Activated T-cell treated with anti-CD3 and anti-CD28 coated beads for 4 hours (primary cell): ENCODE measurements around the gene FMN2.

Experiments
- DNase-seq: peaks from one replicate; pipeline ENCODE4 v3.0.0-alpha.2; 2020

Gene FMN2

DNA sequence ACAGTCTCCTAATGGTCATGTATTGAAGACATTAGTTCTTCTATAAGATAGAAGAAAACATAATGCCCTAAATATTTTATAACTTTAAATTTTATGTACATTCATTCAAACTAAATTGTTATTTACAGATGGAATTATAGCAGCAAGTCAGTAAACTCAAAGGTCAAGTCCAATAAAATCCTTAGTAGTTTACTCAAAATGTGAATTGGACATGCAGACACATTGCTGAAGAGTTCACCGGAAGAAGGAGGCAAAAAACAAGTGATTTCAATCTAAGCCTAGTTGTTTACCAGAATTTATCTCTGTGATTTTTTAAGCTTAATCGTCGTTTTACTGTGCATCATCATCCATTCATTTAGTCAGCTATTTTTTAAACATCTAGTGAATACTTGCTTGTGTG, 370.6 kb downstream of the FMN2 start:
- DNase-seq, result no peak

DNA sequence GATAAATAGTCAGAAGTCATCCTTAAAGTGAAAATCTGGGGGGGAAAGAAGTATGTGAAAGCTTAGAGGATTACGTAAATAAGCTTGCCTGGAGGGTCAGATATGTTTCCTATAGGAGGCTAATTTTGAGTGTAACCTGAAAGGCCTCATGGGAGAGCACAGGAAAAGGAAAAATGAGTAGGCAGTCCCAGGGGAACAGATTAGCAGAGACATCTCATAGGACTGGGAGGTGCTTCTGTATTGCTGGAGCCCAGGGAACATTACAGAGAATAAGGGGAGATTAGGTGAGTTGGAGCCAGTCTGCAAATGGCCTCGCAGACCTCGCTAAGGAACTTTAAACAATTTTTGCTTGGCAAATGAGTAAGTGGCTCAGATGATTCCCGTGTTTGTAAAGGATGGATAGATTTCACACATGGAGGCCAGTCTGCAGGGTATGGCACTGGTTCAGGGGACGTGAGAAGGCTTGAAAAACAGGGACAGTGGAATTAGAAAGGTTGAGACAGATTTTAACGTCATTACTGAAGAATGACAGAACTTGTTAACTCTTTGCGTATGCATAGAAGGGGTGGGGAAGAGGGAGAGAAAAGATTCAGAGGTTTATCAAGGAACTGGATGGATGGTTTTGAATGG, 371.2 kb downstream of the FMN2 start:
- DNase-seq, result no peak

DNA sequence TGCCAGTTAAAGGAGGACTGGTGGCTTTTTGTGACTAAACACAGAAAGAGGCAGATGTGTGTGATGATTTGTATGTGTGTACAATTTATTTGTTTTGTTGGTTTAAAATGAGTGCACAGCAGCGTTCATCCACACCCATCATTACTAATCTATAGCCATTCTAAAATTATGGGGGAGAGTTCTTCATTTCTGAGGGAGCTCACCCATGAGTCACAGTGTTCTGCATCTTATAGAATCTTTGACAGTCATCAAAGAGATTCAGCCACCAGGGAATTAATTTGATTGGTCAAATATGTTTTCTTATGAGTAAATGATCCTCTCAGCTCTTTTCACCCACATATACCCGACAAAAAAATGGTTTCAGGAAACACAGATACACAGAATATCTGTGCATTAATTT, 372.4 kb downstream of the FMN2 start:
- no peak for DNase-seq

- no peak for DNase-seq
Observed at GRCh38 chr1:240465531-240465940, 373.9 kb downstream of the FMN2 start.

DNA sequence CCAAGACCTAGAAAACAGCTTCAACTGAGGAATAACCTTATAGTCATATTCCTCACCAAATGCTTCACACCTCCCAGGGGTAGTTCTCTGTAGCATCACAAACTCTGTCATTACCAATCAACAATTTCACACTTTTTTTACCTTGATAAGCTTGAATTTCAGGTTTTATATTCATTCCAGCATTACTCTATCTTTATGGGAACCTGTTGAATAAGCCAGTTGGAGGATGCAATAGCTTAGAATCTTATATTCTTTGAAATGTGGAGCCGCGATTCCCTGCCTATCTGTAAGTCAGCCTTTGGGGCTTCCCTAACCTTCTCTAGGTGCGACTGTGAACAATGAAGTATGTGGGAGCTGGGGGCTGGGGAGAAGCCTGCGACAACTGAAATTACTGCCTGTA, 374.8 kb downstream of the FMN2 start:
- DNase-seq, result no peak

GRCh38 chr1:240467895-240468294, 376.2 kb downstream of the FMN2 start:
- DNase-seq, result no peak

DNA sequence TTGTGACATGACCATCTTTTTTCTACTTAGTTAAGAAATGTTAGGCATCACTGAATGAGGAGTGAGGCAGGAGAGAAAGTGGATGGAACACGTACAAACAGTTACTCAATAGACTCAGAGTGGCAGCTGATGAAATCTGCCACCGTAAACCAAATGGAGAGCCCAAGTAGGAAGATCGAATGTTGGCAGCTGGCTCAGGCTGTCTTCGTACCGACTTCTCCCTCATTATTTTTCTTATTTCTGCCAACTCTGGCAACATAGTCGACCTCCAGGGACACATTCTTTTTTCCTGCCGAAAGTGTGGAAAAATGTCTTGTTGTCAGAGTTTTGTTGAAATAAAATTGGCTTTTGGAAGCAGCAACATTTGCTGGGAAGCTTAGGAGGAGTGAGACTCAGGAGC, 377.0 kb downstream of the FMN2 start:
- no peak for DNase-seq

DNA sequence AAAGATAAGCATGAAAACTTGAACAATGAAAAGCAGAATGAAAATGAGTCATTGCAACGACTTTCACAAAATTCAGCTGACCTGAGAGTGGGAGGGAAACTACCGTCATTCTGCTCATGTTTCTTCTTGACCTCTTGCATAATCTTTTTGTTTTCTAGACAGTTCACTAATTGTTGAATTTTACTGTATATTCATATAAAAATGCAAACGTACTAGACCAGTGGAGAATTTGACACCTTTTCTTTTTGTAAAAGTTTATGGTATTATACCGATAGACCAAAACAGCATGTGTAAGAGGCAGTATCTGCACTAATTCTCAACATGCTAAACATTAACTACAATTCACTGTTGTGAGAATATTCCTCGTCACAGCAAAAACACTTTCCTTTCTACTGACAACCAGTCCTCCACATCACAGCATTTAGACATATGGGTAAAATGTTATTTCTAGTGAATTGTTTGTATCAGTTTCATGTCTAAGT, 382.5 kb downstream of the FMN2 start:
- DNase-seq, result no peak

DNA sequence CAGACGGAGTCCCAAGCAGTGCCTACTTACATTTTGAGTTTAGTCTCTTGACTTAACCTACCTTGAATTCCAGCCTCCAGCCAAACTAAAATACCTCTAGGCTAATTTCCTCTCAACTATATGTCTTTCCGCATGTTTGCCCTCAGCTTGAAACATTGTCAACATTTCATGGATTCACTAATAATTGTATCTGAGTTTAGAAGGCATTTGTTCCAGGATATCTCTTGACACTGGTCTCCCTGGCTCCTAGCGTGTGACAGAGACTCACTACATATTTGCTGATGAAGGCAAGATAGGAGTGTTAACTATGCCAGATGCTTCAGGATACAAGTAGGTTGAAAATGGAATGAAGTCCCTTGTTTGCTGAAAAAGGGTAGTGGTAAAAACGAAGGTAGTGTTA, 384.1 kb downstream of the FMN2 start:
- no peak for DNase-seq

- DNase-seq, result no peak
Observed at GRCh38 chr1:240478536-240478935, 386.9 kb downstream of the FMN2 start.

DNA sequence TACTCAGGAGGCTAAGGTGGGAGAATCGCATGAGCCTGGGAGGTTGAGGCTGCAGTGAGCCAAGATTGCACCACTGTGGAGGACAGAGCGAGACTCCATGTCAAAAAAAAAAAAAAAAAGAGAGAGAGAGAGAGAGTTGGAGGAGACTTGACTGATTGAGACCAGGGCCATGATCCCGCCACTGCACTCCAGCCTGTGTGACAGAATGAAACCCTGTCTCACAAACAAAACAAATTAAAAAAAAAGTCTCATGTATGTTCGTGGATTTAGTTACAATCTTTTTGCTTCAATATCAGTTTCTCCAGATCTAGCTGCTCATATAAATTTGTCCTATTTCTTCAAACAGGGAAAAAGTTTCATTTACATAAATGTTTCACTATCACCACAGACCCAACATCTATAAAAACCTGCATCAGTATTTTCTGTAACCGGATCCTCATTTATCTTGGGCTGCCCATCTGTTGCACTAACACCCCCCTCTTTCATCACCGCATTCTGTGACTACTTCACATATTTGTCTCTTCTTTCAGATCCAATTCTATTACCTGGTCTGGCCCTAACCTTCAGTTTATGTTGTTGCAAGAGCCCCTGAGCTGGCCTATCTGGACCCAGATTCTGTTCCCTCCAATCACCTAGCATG, 393.2 kb downstream of the FMN2 start:
- no peak for DNase-seq

GRCh38 chr1:240486611-240487010, 394.9 kb downstream of the FMN2 start:
- DNase-seq, result no peak

DNA sequence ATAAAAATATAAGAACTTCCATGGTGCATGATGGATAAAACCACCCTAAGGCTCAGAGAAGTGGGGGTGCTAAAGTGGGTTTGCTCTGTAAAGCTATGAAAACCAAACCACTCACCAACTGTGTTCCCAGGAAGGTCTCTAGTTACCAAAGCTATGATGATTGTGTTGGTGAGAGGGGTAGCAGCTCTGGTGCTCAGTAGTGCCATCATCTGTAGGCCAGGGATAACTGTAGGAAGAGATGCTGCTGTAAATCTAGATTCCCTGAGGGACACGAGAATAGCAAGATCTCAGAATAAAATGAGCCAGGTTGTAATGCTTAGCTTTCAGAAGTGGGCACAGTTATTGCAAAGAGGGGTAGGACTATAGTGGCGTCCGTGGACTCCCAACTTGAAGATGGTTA, 395.8 kb downstream of the FMN2 start:
- no peak for DNase-seq

GRCh38 chr1:240491156-240491555, 399.5 kb downstream of the FMN2 start:
- no peak for DNase-seq

GRCh38 chr1:240491796-240492195, 400.1 kb downstream of the FMN2 start:
- no peak for DNase-seq

DNA sequence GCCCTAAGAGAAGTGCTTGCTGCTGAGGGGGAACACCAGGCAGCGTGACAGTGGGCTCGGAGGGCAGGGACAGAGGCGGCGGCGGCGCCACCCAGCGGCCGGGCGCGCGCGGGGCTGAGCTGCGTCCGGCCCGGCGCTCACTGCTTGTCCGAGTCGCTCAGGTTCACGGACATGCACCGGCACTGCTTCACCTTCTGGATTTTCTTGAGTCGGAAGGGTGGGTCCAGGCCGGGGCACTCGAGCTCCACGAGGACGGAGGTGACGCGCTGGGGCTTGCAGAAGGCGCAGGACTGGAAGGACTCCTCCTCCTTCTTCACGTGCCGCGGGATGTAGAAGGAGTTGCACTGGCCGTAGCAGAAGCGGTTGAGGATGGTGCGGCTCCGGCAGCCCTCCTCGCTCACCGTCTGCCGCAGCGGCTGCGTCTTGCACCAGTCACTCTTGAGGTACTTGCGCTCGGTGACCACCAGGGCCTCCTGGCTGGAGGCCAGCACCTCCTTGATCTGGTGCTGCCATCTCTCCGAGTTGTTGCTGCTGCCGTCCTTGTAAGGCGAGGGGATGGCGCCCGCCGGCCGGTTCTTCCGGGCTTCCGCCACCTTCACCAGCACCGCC, 401.3 kb downstream of the FMN2 start:
- DNase-seq, result no peak

GRCh38 chr1:240495601-240496000, 403.9 kb downstream of the FMN2 start:
- no peak for DNase-seq

GRCh38 chr1:240496356-240496755, 404.7 kb downstream of the FMN2 start:
- no peak for DNase-seq

- no peak for DNase-seq
Observed at GRCh38 chr1:240496941-240497340, 405.3 kb downstream of the FMN2 start.

DNA sequence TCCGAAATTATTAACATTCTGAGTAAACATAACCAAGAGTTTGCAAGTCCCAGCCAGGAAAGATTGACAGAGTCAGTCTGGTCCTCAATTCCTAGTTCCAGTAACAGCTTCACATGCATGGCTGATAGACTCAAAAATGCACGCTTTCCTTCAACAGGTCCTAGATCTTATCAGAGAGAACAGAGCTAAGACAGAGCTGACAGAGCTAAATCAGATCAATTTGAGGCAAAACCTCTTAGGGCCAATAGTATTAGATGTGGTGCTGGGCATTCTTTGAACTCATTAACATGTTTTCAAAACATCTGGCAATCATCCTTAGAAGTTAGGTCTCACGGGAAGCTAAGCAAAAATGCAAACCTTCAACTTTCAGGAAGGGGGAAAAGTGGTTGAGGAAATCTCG, 406.2 kb downstream of the FMN2 start:
- no peak for DNase-seq

DNA sequence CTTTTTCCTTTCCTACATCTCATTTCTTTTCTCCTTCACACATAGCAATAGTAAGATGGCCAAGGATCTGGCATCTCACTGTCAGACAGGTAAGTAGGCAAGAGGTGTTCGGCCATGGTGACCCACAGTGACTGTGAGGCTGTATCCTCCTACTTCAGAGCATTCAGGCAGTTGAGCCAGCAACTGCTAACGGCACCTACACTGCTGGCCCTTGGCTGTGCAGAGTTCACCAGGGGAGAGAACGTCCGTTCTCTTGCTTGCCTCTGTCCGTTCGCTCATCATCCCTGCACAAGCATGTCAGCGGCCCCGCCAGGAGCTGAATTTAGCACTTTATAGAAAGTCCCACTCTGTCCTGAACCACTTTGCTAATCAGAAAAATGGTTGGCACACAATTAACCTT, 406.7 kb downstream of the FMN2 start:
- no peak for DNase-seq

GRCh38 chr1:240499012-240499411, 407.3 kb downstream of the FMN2 start:
- DNase-seq, result no peak

- no peak for DNase-seq
Observed at GRCh38 chr1:240500647-240501046, 409.0 kb downstream of the FMN2 start.

DNA sequence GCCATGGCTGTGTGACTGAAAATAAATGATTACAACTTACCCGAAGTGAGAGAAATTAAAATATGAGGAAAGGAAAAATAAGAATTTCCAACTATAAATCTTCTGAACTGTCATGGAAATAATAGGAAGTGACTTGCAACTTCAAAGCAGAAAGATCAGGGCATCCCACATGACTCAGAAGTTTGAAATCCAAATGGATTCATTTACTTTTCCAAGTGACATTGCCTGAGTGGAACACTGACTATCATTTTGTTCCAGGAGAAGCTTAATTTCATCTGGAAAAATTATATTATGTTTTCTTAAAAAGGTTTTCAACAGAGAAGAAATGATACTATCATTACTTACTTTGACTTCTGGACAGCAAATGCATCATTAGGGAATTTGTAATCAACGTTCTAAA, 409.4 kb downstream of the FMN2 start:
- no peak for DNase-seq

GRCh38 chr1:240503036-240503435, 411.4 kb downstream of the FMN2 start:
- no peak for DNase-seq
